Neutrophil (primary cell): ENCODE results near the gene SCAANT1.

Experiments used
- H3K27ac ChIP-seq: fragments of 200-600 bp; sonication (generic); 2 replicates; pipeline ENCODE4 v1.5.1; 2016; ENCODE audit warnings: mild to moderate bottlenecking, moderate library complexity
- H3K27me3 ChIP-seq: fragments of 200-600 bp; sonication (generic); 2 replicates; pipeline ENCODE4 v1.6.0; 2016; ENCODE audit warnings: mild to moderate bottlenecking
- H3K36me3 ChIP-seq: fragments of 200-600 bp; sonication (generic); 2 replicates; pipeline ENCODE4 v1.5.1; 2017
- H3K4me1 ChIP-seq, 2 experiments: fragments of 200-600 bp in 1 of 2; sonication (generic) in 1 of 2; 1 replicate in 1 of 2; 2 replicates in 1 of 2; pipeline versions ENCODE4 v1.5.1 to v1.6.1; 2013 to 2016; ENCODE audit warnings: low read depth in 1 of 2, low read length in 1 of 2, mild to moderate bottlenecking in 1 of 2, moderate library complexity in 1 of 2; ENCODE audit not compliant: control insufficient read depth in 1 of 2, insufficient read depth in 1 of 2
- H3K4me3 ChIP-seq, 2 experiments: fragments of 200-600 bp in 1 of 2; sonication (generic) in 1 of 2; 1 replicate in 1 of 2; 2 replicates in 1 of 2; pipeline ENCODE4 v1.5.1; 2013 to 2016; ENCODE audit warnings: low read depth in 1 of 2, low read length in 1 of 2, mild to moderate bottlenecking in 1 of 2, moderate library complexity in 1 of 2
- H3K9me3 ChIP-seq: fragments of 200-600 bp; sonication (generic); 2 replicates; pipeline ENCODE4 v1.5.1; 2016
- TF ChIP-seq, protein P1 (sequence below): fragments of 200-600 bp; sonication (generic); IDR thresholded peaks from 2 replicates; pipeline ENCODE4 v1.5.1; 2016; ENCODE audit warnings: antibody characterized with exemption

SCAANT1 gene

DNA sequence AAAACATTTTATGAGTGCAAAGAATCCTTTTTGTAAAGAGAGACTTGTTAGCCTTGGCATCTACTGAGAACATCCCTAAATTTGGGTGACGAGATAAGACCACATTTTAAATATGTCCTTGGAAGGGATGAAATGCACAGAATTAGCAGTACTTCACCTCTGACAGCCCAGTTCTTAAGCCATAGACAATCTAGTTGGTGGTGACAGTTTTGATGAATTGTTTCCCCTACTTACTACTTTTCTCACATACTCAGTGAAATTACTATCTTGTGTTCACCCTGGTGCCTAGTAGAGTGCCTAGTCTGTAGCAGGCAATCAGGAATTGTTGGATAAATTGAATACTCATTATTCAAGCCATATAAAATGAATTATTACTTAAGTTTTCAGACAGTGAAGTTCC, 3.4 kb downstream of the SCAANT1 start:
- TF ChIP-seq, protein P1, sequence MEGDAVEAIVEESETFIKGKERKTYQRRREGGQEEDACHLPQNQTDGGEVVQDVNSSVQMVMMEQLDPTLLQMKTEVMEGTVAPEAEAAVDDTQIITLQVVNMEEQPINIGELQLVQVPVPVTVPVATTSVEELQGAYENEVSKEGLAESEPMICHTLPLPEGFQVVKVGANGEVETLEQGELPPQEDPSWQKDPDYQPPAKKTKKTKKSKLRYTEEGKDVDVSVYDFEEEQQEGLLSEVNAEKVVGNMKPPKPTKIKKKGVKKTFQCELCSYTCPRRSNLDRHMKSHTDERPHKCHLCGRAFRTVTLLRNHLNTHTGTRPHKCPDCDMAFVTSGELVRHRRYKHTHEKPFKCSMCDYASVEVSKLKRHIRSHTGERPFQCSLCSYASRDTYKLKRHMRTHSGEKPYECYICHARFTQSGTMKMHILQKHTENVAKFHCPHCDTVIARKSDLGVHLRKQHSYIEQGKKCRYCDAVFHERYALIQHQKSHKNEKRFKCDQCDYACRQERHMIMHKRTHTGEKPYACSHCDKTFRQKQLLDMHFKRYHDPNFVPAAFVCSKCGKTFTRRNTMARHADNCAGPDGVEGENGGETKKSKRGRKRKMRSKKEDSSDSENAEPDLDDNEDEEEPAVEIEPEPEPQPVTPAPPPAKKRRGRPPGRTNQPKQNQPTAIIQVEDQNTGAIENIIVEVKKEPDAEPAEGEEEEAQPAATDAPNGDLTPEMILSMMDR: no peak
- Histone ChIP-seq H3K36me3 (no peaks in the 10 kb centered on the region), H3K9me3 (no peaks in the 10 kb centered on the region), H3K27ac (no peak overlapping the region), H3K4me1 (peaks cover 46 to 47% of the 10 kb centered on the region in 2 experiments), H3K27me3 (no peaks in the 10 kb centered on the region), H3K4me3 (no peak overlapping the region)

DNA sequence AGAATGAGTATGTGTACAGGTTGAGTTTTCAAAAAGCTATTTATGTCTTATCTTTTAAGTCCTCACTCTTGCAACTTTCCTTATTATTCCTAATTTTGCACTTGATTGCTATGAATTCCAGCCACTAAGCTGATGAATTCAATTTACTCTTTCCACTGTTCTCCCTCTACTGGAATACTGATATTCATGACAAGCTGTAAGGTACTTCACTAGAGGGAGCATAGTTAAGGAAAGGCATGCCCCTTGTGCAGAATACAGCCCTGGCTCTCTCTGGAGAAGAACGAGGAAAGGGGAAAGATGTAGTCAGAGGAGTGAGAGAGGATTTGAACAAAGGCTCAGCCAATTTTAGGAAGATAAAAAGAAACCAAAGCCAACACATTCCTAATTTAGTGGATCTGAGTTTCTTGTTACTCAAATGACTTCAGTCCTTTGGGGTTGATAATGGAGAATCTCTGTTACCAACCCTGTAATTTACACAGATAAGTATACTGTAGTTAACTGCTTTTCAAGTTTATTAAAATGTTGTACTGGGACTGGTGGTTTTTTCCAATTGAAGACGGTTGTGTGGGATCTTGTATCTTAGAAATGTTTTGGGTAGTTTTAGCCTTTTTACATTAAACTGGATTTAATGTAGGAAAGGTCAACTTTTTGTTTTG, 4.0 kb downstream of the SCAANT1 start:
- TF ChIP-seq, protein P1: no peak
- peaks cover 41% of the 10 kb centered on the region in 2 experiments for H3K4me1 ChIP-seq
- no peak overlapping the region for H3K4me3 ChIP-seq
- H3K9me3 ChIP-seq: no peaks in the 10 kb centered on the region
- H3K27ac ChIP-seq: no peak overlapping the region
- no peaks in the 10 kb centered on the region for H3K36me3 ChIP-seq
- no peaks in the 10 kb centered on the region for H3K27me3 ChIP-seq

DNA sequence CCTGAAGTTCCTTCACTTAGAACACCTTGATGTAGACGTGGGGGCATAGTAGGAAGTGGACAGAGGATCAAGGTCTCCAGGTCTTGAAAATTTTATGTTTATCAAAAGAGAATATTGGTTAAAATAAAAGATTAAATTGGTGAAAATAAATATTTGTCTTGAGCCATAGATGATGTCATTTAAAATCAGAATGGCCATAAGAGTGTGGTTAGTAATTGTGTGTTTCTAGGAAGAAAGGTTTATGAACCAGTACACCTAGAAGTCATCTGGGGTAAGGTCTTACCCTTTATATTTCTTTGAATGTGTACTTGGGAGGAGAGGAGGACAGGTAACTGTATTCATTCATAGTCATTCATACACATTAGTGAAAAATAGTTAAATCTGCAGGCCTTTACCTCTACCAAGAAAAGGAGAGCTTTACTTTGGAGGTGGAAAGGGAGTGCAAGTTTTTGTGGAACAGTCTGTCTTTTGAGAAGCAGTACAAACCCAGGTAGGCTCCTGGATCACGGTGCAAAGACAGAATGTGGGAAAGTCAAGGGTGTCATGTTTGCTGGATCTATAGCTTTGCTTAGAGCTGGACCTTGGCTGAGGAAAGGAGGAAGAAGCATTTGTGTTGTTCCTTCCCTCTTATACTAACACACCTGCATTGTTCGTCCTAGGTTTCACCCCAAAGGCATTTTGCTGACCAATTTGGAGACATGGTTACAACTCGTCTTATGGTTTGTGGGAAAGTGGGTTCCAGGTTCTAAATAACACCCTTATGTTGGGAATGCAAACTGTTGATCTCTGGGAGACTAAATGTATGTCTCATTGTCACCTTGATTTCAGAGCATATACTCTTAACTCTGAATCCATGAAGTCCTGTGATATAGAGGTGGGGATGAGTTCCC, 6.2 kb downstream of the SCAANT1 start:
- Histone ChIP-seq H3K27ac (peak overlapping the region; percentile 45), H3K4me1 (peaks cover 31 to 34% of the 10 kb centered on the region in 2 experiments), H3K9me3 (no peaks in the 10 kb centered on the region), H3K4me3 (no peak overlapping the region), H3K27me3 (no peaks in the 10 kb centered on the region), H3K36me3 (no peaks in the 10 kb centered on the region)
- TF ChIP-seq, protein P1: no peak

DNA sequence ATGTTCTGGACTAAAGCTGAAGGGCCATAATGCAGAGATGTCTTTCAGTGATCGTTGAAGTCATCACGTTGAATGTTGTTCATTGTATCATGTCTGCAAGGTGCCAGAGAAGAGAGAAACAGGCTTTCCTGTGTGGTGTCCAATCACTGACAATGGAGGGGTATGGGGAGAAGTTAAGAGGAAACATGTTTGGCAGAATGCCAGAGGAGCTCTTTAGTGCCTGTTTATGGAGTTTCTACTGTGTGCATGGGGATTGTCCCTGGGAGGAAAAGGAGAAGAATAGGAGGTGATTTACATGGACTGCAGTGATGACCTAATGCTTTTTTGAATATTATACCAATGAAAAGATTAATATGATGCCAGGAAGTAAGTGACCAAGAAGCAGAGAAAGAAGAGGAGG, 11.7 kb downstream of the SCAANT1 start:
- H3K27me3 ChIP-seq: no peaks in the 10 kb centered on the region
- H3K4me1 ChIP-seq: peaks cover 15 to 21% of the 10 kb centered on the region in 2 experiments
- H3K27ac ChIP-seq: peak overlapping the region; percentile 37
- no peak overlapping the region for H3K4me3 ChIP-seq
- TF ChIP-seq, protein P1: no peak
- peaks cover 27% of the 10 kb centered on the region for H3K36me3 ChIP-seq
- no peaks in the 10 kb centered on the region for H3K9me3 ChIP-seq

DNA sequence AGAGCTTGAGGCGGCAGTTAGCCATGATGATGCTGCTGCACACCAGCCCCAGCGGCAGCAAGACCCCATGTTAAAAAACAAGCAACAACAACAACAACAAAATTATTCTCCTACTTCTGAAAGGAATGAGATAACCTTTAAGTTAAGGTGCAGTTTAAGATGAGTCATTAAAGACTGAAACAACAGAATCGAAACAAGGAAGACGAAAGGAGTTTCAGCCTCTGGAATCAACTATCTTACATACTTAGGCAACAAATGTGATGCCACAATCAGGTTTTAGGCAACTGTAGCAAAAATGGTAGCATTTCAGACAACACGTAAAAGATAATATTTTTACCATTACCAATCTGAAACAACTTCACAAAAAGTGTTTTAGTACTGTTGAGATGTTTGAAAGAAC, 12.2 kb downstream of the SCAANT1 start:
- Histone ChIP-seq H3K27ac (peak overlapping the region; percentile 37), H3K27me3 (no peaks in the 10 kb centered on the region), H3K36me3 (peaks cover 27% of the 10 kb centered on the region), H3K4me1 (peaks cover 12 to 16% of the 10 kb centered on the region in 2 experiments), H3K4me3 (no peak overlapping the region), H3K9me3 (no peaks in the 10 kb centered on the region)
- TF ChIP-seq, protein P1: no peak
